GM19238 (cell line): ENCODE data around the gene ST3GAL4.
"Not testable (repeated sequence)": the region's sequence is repeated elsewhere in the genome, so short reads cannot be mapped to it uniquely, and the experiment has no call there.

Experiments
- DNase-seq: peaks from one replicate; pipeline ENCODE4 v3.0.0; 2011; ENCODE audit warnings: low spot score; ENCODE audit not compliant: insufficient read length

The ST3GAL4 gene

DNA sequence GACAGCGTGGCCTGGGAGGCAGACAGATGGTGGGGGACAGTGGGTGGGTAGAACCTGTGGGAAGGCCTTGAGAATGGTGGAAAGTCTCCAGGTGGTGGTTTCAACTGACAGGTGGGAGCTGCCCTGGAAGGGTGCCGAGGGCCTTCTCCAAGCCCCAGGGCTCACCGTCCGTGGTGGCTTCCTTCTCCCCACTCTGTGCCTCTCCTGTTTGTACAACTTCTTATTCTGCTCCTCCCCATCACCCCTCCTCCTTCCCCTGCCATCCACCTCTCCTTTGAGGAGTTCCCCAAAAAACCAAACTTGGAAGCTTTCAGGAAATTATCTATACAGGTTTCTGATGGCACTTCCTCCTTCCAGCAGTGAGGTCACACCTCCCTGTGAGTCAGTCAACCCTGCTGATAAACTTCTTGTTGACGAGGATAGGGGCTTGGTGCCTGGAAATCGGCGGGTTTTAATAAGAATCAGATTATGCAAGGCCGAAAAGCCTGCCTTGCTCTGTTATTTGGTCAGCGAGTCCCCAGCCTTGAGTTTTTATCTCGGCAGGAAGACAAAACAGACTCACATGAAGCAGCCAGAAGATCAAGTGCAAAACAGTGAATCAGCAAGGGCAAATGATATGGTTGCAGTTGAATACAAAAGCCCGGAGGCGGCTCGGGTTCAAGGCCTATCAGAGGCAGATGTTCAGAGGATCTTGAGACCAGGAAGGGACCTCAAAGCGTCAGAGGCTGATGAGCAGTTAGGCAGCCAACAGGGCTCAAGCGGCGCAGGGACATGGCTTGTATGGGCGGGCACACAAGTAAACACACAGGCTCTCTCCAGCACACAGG lies 9.5 kb upstream of the ST3GAL4 start:
- no peak for DNase-seq

DNA sequence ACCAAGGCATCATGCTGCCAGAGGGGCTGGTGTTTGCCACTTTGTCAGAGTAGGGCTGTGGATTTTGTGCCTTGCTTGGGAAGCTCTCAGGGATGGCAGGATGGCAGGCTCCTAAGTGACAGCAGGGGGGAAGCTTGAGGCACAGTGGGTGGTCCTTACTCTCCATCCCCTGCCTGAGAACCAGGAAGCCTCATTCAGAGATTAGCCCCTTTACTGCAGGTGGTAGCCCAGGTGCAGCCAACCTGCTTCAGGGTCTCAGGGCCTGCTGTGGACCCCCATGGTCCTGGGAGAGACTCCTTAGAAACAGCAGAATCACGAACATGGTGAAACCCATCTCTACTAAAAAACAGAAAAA lies 8.9 kb upstream of the ST3GAL4 start:
- DNase-seq, result no peak

DNA sequence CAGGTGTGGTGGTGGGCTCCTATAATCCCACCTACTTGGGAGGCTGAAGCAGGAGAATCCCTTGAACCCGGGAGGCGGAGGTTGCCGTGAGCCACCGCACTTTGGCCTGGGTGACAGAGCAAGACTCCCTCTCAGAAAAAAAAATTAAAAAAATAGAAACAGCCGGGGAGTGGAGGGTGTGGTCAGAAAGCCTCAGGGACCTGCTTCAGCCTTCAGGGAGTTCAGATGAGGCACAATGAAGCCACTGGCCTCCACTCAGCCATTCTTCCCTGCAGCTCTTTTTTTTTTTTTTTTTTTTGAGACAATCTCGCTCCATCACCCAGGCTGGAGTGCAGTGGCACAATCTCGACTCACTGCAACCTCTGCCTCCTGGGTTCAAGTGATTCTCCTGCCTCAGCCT lies 8.5 kb upstream of the ST3GAL4 start:
- DNase-seq, result not testable (repeated sequence)

DNA sequence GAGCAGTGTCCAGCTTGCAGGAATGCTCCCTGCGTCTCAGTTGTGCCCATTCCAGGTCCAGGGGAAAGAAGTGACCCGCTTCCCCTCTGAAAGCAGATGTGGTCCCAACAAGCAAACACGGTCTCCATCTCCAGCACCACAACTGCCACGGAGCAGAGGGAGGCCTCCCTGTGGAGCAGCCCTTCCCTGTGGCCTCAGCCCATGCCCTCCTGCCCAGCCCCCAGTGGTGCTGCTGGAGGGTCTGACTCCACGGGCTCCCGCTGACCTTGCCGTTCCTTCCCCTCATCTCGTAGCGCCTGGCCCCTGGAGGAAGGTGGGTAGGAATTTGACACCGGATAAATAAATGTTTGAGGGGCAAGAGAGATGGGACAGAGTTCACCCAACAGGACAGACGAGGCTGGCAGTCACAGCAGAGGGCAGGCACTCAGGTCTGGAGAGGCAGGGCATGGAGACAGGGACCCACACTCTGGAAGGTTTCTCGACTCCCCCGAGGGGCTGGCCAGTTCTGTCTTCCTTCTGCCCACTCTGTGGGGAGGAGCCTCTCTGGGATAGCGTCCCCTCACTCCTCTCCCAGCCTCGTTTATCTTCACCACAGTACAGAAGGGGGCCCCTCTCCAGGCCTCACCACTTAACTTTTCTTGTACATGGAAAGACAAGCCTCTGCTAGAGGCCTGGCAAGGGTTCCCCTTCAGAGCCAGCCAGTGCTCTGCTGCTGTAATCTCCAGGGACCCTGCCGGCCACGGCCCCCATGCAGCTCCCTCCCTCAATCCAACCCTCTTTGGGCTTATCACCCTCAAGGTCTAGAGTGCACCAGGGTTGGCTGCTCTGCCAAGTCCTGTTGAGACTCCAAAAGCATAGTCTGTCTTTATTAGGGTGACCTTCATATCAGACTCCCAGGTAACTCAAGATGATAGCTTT lies 7.5 kb upstream of the ST3GAL4 start:
- DNase-seq, result no peak

DNA sequence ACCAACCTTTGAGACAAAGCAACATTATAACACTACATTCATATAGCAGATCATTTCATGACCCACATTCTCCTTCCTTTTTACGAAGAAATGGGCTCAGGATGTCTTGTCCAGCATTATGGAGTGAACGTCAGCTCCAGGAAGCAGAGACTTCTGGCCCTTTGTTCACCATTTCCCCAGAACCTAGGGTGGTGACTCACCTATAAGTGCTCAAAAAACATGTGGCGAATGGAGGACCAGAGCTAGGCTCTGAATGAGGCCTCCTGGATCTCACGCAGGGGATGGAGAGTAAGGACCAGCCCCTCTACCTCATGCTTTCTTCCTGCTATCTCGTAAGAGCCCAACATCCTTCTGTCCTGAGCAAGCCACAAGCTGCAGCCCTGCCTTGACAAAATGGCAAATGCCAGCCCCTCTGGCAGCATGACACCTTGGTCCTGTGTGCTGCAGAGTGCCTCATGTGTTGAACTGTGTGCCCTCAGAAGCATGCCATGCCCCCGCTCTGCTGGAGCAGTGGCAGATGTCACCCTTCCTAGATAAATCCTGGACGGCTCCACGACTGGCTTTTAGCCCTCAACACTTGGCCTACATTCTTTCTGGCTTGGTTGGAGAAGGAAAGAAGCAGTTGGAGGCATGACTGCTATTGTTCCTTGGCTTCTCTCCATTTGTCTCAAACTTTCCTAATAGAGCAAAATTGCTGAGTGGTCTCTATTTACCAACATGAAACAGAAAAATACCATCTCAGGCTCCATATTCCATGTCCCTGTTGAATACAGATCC lies 6.5 kb upstream of the ST3GAL4 start:
- DNase-seq, result no peak

DNA sequence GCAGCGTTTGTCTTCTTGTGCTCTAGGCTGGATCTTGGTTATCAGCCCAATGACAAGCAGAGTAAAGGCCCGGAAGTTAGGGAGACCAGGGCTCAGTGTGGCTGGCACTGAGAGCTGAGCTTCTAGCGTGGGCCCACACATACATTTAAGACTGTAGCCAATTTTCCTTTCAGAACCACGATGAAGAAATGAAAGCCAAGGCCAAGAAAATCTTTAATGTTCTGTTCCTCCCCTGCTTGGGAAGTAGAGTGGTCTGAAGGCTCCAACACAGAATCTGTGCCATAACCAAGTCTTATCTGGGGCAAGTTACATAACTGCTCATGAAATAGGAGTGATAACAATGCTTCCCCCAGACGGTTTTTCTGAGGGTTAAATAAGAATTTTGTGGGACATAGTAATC lies 4.7 kb upstream of the ST3GAL4 start:
- no peak for DNase-seq

DNA sequence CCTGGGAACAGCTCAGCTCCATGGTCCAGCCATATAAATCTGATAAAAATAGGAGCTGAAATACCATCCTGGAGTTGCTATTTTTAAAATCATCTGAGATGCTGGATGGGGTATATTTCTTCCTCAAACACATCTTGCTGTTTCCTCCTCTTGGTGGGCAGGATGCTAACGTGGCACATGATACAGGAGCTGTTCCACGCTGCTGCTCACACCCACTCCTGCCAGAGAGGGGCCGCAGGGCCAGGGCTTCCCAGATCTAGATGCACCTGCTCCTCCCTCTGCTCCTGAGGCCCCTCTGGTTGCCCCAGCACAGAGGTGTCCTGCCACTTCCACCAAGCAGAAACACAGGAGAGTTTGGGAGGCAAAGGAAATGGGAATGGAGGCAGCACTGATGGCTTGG lies 3.3 kb upstream of the ST3GAL4 start:
- no peak for DNase-seq

DNA sequence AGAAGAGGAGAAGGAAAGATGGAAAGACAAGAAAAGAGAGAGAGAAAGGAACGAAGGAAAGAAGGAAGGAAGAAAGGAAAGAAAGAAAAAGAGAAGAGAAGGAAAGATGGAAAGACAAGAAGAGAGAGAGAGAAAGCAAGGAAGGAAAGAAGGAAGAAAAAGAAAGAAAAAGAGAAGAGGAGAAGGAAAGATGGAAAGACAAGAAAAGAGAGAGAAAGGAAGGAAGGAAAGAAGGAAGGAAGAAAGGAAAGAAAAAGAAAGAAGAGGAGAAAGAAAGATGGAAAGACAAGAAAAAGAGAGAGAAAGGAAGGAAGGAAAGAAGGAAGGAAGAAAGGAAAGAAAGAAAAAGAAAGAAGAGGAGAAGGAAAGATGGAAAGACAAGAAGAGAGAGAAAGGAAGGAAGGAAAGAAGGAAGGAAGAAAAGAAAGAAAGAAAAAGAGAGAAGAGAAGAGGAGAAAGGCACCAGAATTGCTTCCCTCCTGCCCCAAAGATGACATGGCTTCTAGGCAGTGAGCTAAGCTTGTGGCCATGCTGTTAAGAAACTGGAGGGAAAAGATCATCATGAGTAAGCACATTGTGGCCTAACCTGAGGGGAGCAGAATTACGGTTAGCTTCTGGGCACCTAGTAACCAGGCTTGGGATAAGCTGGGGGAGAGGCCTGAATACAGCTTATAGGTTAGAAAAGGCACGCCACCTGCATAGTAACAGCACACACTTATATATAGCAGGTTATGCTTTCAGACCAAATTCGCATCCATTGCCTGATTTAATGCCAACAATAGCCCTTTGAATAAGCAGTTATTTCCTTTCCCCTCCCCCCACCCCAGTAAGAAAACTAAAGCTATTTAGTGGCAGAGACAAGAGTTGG lies 2.3 kb upstream of the ST3GAL4 start:
- no peak for DNase-seq

DNA sequence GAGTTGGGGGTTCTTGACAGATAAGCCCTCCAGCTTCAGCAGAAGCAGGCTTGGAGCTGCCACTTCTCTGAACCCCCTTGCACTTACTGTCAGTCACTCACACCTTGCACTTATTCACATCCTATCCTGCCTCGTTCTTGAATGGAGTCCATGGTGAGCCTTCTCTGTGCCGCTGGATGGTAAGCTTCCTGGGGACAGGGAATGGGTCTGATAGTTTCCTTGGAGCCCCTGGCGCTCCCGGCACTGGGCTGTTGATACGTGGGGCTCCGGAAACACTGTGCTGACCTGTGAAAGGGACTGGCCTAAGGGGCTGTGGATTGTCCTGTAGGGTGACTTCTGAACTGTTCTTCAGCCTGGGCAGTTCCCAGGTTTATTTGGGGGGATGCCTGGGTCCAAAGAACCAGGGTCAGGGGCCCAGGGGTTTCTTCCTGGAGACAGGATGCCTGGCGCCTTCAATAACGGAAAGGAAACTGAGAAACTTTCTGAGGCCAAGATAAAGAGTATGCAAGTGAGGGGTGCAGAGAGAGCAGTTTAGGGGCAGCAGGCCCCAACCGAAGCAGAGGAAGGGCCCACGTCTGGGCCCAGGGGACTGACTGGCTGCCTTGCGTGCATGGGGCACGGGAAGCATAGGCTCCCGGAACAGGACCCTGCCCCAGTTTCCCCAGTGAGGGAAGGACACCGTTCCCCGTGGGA lies 709 bp upstream of the ST3GAL4 start:
- peak; percentile 37 for DNase-seq

DNA sequence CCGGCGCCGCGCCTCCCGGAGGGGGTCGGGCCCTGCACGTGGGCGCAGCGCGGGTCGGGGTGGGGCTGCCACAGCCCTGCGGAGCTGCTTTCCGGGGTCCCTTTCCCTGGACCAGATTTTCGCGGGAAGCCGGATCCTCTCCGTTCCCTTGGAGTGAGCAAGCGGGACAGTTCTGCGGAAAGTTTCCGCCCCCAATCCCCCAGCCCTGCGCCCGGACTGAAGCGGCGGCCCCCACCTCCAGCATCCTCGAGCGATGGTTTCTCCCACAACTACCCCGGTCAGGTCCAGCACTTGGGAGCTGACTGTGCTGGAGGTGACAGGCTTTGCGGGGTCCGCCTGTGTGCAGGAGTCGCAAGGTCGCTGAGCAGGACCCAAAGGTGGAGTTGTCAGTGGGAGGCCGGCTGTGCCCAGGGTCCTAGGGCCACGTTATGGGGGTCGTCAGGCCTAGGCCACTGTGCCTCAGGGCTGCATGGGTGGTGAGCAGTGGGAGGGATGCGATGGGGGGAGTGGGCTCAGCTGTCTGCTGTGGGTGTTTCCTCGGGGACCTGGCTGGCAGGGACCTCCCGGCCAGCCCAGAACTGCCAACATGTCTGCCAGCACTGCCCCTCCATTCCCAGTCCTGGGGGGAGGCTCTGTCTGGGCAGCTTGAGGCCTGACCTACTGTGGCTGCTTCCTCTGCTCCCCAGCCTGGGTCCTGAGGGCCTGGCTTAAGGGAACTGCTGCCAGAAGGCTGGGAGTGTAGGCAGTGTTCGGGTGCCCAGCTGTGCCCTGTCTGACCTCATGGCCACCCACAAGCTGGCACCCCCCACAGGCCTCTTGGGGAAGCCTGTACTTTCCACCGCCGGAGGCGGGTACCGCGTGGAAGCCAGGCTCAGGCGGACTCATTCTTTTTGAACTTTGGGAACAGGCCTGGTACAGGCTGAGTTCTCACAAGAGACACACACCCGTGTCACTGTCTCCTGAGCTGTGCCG lies 726 bp downstream of the ST3GAL4 start:
- peak; percentile 52 for DNase-seq

DNA sequence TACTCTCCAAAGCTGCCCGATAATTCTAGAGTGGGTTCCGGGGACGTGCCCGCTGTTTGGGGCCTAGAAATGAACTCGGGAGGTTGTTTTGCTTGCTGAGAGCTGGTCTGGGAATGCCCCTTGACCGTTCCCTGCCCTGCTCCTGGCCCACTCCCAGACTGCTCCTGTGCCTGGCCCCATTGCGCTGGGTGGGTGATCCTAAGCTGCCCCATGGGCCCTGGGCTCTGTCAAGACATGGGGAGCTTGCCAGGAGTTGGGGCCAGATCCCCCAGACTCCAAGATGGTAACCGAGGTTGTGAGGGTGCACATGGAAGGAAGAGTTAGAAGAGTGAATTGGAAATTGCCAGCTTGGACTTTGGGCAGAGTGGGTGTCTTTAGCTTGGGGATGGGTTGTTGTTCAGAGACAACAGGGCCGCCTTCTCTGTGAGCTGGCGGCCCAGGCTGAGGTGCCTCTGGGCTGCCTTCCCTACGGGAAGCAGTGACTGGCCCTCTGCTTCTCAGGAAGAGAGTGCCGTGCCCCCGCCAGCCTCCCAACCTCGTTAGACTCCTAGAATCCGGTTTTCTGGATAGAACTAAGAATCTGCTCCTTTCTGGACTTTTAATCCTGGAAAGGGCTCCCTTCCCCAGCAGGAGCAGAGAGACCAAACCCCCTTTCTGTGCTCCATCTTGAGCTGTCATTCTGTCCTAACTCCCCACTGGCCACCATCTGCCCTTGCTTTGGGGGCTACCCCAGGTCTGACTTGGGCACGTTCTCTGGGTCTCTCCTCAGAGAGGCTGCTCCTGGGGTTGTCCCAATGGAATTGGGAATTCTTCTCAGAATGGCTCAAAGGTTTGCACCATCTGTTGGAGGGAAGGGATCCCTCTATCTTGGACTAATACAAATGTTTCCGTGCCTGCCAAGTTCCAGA lies 1.8 kb downstream of the ST3GAL4 start:
- DNase-seq, result no peak

DNA sequence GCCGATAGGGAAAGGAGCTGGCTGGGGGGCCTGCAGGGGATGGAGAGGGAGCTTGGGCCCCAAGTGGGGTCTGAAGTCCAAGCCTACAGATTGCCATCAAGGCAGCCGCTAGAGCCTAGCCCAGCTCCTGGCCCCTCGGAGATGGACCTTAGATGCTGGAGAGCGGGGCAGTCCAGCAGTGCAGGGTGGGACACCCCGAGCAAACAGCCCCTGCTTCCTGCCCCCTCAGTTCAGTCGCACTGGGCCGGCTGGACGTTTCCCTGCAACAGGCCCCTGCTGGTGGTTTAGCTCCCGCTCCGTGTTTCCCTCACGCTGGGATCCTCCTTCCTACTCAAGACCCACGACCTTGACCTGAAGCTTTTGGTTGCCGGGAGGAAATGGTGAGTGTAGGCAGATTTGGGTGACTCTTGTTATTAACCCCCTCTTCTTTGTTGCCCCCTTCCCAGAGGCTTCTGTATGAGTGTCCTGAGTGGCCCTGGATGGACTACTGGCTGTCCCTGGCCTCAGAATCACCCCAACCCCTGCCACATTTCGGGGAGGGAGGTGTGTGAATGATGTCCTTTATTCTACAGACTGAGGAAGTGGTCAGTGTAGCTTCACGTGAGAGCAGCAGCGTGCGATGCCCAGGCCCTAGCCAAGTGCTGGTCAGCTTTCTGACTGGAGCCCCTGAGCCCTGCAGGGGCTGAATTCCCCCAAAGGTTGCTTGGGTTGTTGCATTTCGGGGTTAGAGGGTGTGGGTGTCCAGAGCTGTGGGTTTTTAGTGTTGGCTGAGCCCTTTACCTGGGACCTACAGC lies 2.7 kb downstream of the ST3GAL4 start:
- no peak for DNase-seq

DNA sequence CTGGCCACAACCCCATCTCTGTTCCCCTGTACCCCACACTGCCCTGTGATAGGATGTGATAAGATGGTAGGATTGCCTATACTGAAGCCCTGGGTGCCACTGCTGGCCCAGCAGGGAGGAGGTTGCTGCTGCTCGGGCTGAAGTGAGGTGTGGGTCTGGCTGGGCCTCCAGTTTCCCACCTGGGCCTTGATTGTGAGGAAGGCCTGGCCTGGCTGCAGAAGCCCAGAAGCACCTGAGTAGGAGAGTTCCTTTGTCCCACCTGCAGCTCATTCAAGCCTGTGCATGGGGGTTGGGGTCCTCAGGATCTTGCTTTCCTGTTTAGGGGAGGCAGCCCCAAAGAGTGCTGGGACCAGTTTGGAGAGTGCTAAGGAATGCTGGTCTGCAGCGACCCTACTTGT lies 3.3 kb downstream of the ST3GAL4 start:
- no peak for DNase-seq

DNA sequence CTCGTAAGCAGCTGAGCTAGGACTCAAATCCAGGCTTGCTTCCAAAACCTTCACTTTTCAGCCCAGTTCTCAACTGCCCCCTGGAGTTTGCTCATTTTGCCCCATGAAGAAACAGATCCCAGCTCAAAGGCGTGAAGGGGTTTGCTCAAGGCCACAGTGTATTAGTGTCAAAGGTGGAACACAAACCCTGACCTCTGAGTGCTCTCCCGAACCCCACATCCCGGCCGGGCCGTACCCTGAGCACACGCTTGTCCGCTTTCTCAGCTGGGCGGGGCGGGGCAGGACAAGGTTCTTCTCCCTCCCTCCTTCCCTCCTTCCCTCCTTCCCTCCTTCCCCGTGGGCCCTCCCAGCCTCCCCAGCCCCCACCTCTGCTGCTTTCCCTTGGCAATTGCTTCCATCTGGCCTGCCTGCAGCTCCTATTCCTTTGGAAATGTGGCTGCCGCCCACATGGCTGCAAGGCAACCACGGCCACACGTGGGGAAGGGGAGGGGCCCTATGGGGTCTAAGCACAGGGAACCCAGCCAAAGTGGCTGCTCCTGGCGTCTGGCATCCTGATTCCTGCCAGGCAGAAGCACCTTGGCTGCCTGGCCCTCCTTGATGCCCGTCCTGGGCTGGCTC lies 4.1 kb downstream of the ST3GAL4 start:
- no peak for DNase-seq

DNA sequence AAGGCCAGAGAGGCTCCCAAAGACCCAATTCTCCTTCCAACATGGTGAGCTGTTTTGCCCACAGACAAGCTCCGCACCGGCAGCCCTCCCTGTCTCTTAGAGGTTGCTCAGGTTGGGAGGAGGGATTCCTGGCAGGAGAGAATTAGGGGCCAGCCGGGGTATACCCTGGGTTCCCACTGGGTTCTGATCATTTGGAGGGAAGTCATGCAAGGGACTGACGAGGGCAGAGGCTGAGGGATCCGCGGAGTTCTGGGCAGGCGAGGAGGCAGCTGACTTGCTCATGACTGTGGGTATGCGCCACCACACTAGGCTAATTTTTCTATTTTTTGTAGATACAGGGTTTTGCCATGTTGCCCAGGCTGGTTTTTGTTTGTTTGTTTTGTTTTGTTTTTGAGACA lies 4.6 kb downstream of the ST3GAL4 start:
- no peak for DNase-seq

DNA sequence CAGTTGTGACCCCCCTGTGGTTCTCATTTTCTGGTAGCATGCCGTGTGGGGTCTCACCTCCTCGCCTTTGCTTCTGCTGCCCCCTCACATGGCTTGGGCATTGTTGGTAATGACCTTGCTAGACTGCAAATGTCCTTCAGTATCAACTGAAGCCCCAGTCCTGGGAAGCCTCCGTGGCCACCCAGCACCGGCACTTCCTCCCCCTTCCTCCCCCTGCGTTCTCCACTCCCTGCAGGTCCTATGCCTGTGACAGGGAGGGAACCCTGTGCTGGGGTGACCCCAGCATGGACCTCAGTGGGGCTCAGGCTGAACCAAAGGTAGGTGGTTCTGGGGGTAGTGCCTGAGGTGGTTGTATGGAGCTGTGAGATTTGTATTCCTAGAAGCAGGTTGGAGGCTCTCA lies 5.9 kb downstream of the ST3GAL4 start:
- no peak for DNase-seq
